Stimulated activated CD8-positive, alpha-beta memory T cell treated with anti-CD3 and anti-CD28 coated beads, Interleukin-7, amount 100 ng/mL, for 48 hours (primary cell): ENCODE data around the gene IST1.
"Not testable (repeated sequence)": the region's sequence is repeated elsewhere in the genome, so short reads cannot be mapped to it uniquely, and the experiment has no call there.

Source experiments
- DNase-seq, 2 donors: peaks; one replicate each; pipeline ENCODE4 v3.0.0-alpha.2; 2020; ENCODE audit warnings: low read depth in 1 of 2; ENCODE audit errors: extremely low read depth in 1 of 2

IST1 gene

GRCh38 chr16:71894921-71895678 lies at the start of gene IST1:
Gene IST1 (plus strand): TSS chr16:71895531. CDS start chr16:71915641, 20,110 bp downstream.
- peak; percentile 97 for DNase-seq

DNA sequence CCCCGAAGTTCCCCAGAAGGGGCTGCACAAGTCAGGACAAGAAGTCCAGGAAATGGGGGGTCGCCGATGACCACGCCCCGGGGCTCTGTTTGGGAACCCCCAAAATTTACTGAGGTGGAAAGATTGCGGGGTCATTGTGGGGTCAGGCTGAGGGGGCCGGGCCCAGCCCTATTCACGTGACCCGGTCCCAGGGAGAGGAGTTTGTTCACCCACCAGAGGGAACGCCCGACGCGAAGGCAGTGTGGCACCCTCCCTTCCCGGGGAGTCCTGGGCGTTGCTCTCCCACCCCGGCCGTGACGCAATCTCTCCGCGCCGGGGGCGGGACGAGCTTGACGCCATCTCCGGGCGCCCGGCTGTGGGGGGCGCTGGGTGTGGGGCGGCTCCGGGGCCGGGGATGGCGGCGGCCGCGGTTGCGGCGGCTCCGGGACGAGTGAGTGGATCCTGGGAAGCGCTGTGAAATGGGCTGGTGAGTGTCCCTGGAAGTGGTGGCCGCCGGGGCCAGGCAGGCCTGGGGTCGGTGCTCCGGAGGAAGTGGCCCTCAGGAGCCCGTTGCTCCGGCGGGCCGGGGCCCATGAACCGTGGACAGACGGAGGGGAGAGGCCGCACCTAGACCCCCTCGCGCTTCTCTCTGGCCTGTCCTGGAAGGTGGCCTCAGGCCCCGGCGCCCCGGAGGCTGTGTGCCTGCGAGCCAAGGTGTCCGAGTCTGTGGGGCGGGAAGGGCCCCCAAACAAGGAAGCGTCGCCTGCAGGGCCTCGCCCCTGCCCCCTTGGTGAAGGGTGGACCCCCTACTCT lies 49.5 kb upstream of the IST1 start, which contains the start of gene ATXN1L:
Gene ATXN1L, plus strand, starts transcription at position 338 of the 792 bp plus-strand sequence. CDS start 3,765 bp downstream, outside the sequence.
- peak; percentile 82 to 88 for DNase-seq

DNA sequence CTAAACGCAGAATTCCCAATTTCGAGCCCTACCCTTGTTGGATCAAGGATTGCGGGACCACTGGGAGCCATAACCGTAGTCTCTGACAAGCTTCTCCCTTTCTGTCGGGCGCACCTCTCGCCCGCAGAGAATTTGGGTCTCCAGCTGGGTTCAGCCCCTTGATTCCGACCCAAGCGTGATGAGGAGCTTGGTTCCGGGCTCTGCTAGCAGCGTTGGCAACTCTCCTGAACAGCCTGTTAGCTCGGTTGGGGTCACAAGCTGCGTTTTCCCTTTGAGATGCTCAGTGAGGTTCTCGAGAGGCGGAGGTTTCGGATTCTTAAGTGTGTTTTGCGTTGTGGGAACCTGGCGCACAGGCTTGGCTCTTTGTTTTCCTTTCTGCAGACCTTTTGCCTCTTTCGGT lies 48.9 kb upstream of the IST1 start:
- no peak for DNase-seq

DNA sequence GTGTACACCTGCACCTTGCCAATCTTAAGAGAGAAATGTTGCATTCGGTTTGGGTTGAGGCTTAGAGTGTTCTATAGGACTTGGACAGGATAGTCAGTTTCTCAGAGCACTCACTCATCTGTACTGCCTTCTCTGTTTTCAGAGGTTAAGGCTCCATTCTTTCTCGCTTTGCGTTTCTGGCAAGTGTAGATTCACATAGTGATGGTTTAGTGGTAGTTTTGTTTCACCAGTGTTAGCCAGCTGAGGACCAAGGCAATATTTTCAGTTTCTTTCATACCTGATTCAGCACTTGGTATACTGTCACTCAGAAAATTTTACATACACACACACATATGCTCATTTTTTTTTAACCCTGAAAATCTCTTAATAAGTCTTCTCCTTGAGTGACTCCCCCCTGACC lies 48.2 kb upstream of the IST1 start:
- DNase-seq, result no peak

DNA sequence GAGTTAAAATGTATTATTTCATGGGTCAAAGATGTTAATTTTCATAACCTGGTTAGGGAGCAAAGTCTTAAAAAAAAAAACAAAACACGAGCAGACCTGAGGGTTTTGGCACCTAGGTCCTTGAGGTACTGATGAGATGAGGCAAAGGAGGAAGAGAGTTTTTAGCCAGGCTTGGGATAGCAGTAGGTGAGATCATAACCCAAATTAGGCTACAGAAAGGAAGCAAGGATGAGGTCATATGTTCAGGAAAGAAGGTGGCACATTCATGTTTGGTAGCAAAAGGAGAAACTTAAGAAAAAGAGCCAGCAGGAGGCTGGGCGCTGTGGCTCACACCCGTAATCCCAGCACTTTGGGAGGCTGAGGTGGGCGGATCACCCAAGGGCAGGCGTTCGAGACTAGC lies 46.7 kb upstream of the IST1 start:
- no peak for DNase-seq

DNA sequence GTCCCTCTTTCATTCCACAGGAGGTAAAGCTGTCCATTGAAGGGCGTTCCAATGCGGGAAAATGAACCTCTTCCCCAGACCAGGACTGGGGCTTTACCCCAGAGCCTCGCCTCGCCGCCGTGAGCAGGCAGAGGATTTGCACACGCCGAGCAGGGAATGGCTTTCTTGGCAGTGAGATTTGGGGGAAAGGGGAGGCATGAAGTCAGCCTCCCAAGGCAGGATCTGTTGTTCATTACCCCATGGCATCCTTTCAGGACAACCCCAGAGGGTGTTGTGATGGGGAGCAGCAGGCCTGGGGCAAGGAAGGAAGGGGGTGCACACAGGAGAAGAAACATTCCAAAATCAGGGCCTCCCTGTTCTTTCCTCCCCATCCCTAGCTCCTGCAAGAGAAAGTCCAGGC lies 43.6 kb upstream of the IST1 start:
- DNase-seq, result no peak

DNA sequence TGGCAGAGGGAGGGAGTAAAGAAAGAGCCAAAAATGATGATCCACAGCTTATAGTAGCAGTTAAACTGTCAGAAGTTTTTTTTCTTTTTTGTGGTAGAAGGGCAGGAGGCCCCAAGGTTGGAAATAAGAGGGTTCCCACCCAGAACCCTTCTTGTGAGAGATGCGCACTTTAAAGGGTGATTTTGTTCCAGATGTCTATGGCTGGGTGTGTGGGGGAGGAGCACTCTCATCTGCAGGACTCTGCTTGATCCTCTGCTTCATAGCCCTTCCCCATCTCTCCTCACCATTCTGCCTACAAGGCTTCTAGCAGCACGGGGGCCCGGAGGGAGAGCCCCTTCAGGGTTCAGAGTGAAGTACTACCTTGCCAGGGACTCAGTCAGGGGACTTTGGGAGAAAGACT lies 43.2 kb upstream of the IST1 start:
- no peak for DNase-seq

GRCh38 chr16:71852561-71852960 lies 42.8 kb upstream of the IST1 start:
- no peak for DNase-seq

GRCh38 chr16:71853413-71853812 lies 41.9 kb upstream of the IST1 start:
- no peak for DNase-seq

DNA sequence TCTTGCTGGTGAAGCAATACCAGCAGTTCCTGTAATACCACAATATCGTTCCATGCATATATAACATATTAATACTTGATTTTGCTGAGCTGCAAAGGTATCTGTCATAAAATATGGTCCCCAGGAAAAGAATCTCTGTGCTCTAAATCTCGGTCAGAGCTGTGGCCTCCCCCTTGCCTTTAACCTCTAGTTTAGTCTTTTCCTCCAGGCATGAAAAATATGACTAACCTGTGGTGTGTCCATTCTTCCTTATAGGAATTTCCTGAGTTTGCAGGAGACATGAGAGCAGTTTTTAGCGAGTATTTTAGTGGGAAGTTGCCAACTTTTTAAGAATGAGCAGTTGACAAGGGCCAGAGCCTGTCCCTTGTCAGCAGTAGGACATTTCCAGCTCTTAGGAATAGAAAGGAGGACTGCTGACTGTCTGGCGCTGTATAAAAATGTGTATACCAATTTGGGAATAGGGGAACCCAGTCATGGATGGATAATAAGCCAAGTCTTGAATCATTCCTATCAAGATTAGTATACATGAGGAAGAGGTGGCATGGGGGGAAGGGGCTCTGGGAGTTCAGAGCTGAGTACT lies 40.9 kb upstream of the IST1 start:
- DNase-seq, result no peak

DNA sequence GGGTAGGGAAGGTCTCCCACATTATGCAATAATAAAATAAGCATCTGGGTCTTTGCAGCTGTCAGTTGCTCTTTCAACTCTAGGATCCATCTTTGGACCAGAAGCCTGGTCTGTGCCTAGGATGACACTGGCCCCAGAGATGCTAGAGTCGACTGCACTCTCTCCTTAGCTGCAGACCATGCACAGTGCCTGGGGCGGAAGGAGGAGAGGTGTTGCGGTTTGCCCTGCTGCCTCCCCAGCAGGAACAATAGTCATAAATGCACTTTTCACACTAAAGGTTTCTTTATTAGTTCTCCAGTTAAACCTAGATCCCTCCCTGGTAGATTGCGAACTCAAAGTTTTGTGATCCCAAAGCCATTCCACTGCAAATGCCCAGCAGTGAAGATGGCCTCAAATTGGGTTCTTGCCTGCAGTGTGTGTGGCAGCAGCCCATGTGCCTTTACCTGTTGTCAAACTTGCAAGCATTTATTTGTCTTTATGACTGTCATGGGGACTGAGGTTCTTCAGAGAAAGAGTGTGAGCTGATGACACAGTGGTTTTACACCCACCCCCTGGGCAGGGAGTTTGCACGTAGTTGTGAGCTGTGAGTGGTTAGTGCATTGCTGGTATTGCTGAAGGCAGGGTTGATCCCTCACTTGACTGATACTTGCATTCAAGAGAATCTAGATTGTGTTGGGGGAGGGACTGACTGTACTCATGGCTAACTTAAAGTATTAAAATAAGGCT lies 39.2 kb upstream of the IST1 start:
- DNase-seq, result peak in 1 of 2 donors; percentile 29

- no peak for DNase-seq
Measured at GRCh38 chr16:71859762-71860521, 35.4 kb upstream of the IST1 start.

GRCh38 chr16:71863995-71864394 lies 31.3 kb upstream of the IST1 start:
- DNase-seq, result no peak

GRCh38 chr16:71865173-71865863 lies 30.0 kb upstream of the IST1 start:
- DNase-seq, result no peak

GRCh38 chr16:71867175-71867574 lies 28.2 kb upstream of the IST1 start:
- not testable (repeated sequence) for DNase-seq

GRCh38 chr16:71867939-71868338 lies 27.4 kb upstream of the IST1 start:
- no peak for DNase-seq

GRCh38 chr16:71869089-71869488 lies 26.2 kb upstream of the IST1 start:
- no peak for DNase-seq

GRCh38 chr16:71870818-71871217 lies 24.5 kb upstream of the IST1 start:
- DNase-seq, result no peak

DNA sequence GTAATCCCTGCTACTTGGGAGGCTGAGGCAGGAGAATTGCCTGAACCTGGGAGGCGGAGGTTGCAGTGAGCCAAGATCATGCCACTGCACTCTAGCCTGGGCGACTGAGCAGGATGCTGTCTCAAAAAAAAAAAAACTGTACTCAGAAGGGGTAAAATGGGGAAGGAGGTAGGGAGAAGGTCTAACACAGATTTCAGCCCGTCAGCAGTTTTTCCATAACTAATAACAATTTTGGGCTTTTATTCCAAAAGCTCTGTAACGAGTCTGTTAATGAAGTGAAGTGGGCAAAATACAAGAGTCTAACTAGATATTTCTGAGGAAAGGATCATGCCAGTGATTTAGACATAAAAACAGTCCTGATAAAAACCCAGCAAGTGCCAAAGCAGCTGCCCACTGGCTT lies 22.1 kb upstream of the IST1 start:
- DNase-seq, result no peak

DNA sequence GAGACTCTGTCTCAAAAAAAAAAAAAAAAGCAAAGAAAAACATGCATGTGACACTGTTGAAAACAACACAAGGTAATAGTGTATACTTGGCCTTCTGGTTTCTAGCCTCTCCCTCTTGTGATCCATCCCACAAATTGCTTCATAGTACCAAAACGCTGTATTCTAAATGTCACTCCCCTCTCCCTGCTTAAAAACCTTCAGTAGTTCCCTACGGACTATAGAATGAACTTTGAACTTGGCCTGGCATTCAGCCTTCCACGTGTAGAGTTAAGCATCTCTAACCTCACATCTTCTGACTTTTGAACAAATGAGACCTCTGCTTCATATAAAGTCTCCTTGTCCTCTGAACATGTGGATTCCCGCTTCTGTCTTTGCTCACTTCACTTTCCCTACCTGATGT lies 16.4 kb upstream of the IST1 start:
- DNase-seq, result no peak
